Measurements from ENCODE around the gene ENDOD1.
"Not testable (repeated sequence)": the region's sequence is repeated elsewhere in the genome, so short reads cannot be mapped to it uniquely, and the experiment has no call there.

ENDOD1 gene

GRCh38 chr11:95104121-95104830 is 14.6 kb downstream of the ENDOD1 start:
- DNase-seq, result peak; percentile 44

- peak; percentile 79 for DNase-seq
These were observed 15.2 kb downstream of the ENDOD1 start for GRCh38 chr11:95104856-95105255.

GRCh38 chr11:95108159-95108611 is 18.5 kb downstream of the ENDOD1 start:
- DNase-seq, result no peak

- no peak for DNase-seq
These were observed 19.3 kb downstream of the ENDOD1 start for GRCh38 chr11:95108671-95109551.

GRCh38 chr11:95111471-95111870 is 21.8 kb downstream of the ENDOD1 start:
- DNase-seq, result not testable (repeated sequence)

- no peak for DNase-seq
These were observed 22.4 kb downstream of the ENDOD1 start for GRCh38 chr11:95111923-95112540.

- no peak for DNase-seq
These were observed 26.0 kb downstream of the ENDOD1 start for GRCh38 chr11:95115597-95115996.

GRCh38 chr11:95119361-95120060 is 29.9 kb downstream of the ENDOD1 start:
- no peak for DNase-seq

- DNase-seq, result peak; percentile 64
These were observed 32.1 kb downstream of the ENDOD1 start for GRCh38 chr11:95121698-95122097.

- DNase-seq, result no peak
These were observed 33.9 kb downstream of the ENDOD1 start for GRCh38 chr11:95123556-95123955.

- no peak for DNase-seq
These were observed 39.0 kb downstream of the ENDOD1 start for GRCh38 chr11:95128602-95129001.

- DNase-seq, result no peak
These were observed 43.3 kb downstream of the ENDOD1 start for GRCh38 chr11:95132956-95133355.

- DNase-seq, result peak; percentile 97
These were observed 44.8 kb downstream of the ENDOD1 start for GRCh38 chr11:95134491-95134890.

GRCh38 chr11:95135155-95135554 is 45.5 kb downstream of the ENDOD1 start:
- no peak for DNase-seq

- no peak for DNase-seq
These were observed 46.2 kb downstream of the ENDOD1 start for GRCh38 chr11:95135880-95136279.

- DNase-seq, result not testable (repeated sequence)
These were observed 47.1 kb downstream of the ENDOD1 start for GRCh38 chr11:95136747-95137146.

- DNase-seq, result no peak
These were observed 47.7 kb downstream of the ENDOD1 start for GRCh38 chr11:95137299-95137698.

GRCh38 chr11:95138448-95138847 is 48.8 kb downstream of the ENDOD1 start:
- no peak for DNase-seq

GRCh38 chr11:95140397-95141033 is 50.9 kb downstream of the ENDOD1 start:
- DNase-seq, result no peak

- no peak for DNase-seq
These were observed 52.8 kb downstream of the ENDOD1 start for GRCh38 chr11:95142431-95142830.

- no peak for DNase-seq
These were observed 53.5 kb downstream of the ENDOD1 start for GRCh38 chr11:95143106-95143681.
